ENCODE measurements around the gene ASCC3.

ASCC3 gene

GRCh38 chr6:100879317-100879716 lies 1.8 kb downstream of the ASCC3 start:
- peak overlapping the region; percentile 4; the same call in 1 of the 2 replicates for H3K9ac ChIP-seq (ENCODE audit: low read depth, low read length)
- H3K4me3 ChIP-seq (ENCODE audit: low read depth in 1 of 2, low read length in 2 of 2) = peak overlapping the region; percentile 79 to 93; a peak in 3 of 4 replicates
- H3K9me3 ChIP-seq (ENCODE audit: insufficient read depth, low read length, severe bottlenecking) = no peaks in the 10 kb centered on the region
- H2AFZ ChIP-seq (ENCODE audit: low read depth, low read length) = no peak overlapping the region
- no peak for TF ChIP-seq CTCF (IDR thresholded peaks at IDR 0.05; ENCODE audit: borderline replicate concordance, extremely low read depth, low read length, poor library complexity, severe bottlenecking)
- peak overlapping the region; percentile 67 for H3K4me2 ChIP-seq (ENCODE audit: insufficient read depth, low read length)
- H3K27ac ChIP-seq (ENCODE audit: low read length) = no peak overlapping the region; the same call in 1 of the 2 replicates
- DNase-seq = no peak
- H3K36me3 ChIP-seq (ENCODE audit: insufficient read depth, low read length) = peaks cover 3% of the 10 kb centered on the region
- peaks cover 78% of the 10 kb centered on the region for H3K79me2 ChIP-seq (ENCODE audit: insufficient read depth, low read length)
- no peaks in the 10 kb centered on the region for H3K27me3 ChIP-seq (ENCODE audit: insufficient read depth, low read length, poor library complexity)
- H4K20me1 ChIP-seq (ENCODE audit: insufficient read depth, low read length) = peaks cover 15% of the 10 kb centered on the region; the same call in 1 of the 2 replicates
- no peak for ATAC-seq (ENCODE audit: insufficient read depth, low read depth)
- H3K4me1 ChIP-seq (ENCODE audit: insufficient read depth, low read length) = peaks cover 40% of the 10 kb centered on the region

- Histone ChIP-seq H3K27ac (ENCODE audit: low read length) (no peak overlapping the region), H4K20me1 (ENCODE audit: insufficient read depth, low read length) (peaks cover 23% of the 10 kb centered on the region; the same call in 1 of the 2 replicates), H3K36me3 (ENCODE audit: insufficient read depth, low read length) (peaks cover 8% of the 10 kb centered on the region), H3K4me2 (ENCODE audit: insufficient read depth, low read length) (peak overlapping the region; percentile 67), H3K4me3 (ENCODE audit: low read depth in 1 of 2, low read length in 2 of 2) (peak overlapping the region in 1 of 2 experiments; percentile 17; a peak in 1 of 4 replicates), H3K9ac (ENCODE audit: low read depth, low read length) (no peak overlapping the region), H3K9me3 (ENCODE audit: insufficient read depth, low read length, severe bottlenecking) (no peaks in the 10 kb centered on the region), H3K4me1 (ENCODE audit: insufficient read depth, low read length) (peaks cover 40% of the 10 kb centered on the region), H2AFZ (ENCODE audit: low read depth, low read length) (no peak overlapping the region), H3K79me2 (ENCODE audit: insufficient read depth, low read length) (peaks cover 92% of the 10 kb centered on the region), H3K27me3 (ENCODE audit: insufficient read depth, low read length, poor library complexity) (no peaks in the 10 kb centered on the region)
- TF ChIP-seq EZH2 (IDR thresholded peaks at IDR 0.05; ENCODE audit: borderline replicate concordance, low read depth, low read length, severe bottlenecking) = no peak
- no peak for TF ChIP-seq CTCF (IDR thresholded peaks at IDR 0.05; ENCODE audit: borderline replicate concordance, extremely low read depth, low read length, poor library complexity, severe bottlenecking)
- no peak for ATAC-seq (ENCODE audit: insufficient read depth, low read depth)
- DNase-seq = no peak
Measured at GRCh38 chr6:100877851-100878250, 3.3 kb downstream of the ASCC3 start.

- DNase-seq (no peak), ATAC-seq (ENCODE audit: insufficient read depth, low read depth) (no peak)
- Histone ChIP-seq H3K27ac (ENCODE audit: low read length) (no peak overlapping the region), H3K27me3 (ENCODE audit: insufficient read depth, low read length, poor library complexity) (no peaks in the 10 kb centered on the region), H3K4me3 (ENCODE audit: low read depth in 1 of 2, low read length in 2 of 2) (no peak overlapping the region), H3K4me1 (ENCODE audit: insufficient read depth, low read length) (peaks cover 30% of the 10 kb centered on the region), H3K4me2 (ENCODE audit: insufficient read depth, low read length) (peak overlapping the region; percentile 37; the same call in 1 of the 2 replicates), H3K9ac (ENCODE audit: low read depth, low read length) (no peak overlapping the region), H4K20me1 (ENCODE audit: insufficient read depth, low read length) (peaks cover 34% of the 10 kb centered on the region; the same call in 1 of the 2 replicates), H3K9me3 (ENCODE audit: insufficient read depth, low read length, severe bottlenecking) (no peaks in the 10 kb centered on the region), H3K36me3 (ENCODE audit: insufficient read depth, low read length) (peaks cover 22% of the 10 kb centered on the region), H3K79me2 (ENCODE audit: insufficient read depth, low read length) (peaks cover 99% of the 10 kb centered on the region), H2AFZ (ENCODE audit: low read depth, low read length) (no peak overlapping the region)
- TF ChIP-seq EZH2 (IDR thresholded peaks at IDR 0.05; ENCODE audit: borderline replicate concordance, low read depth, low read length, severe bottlenecking) (no peak), CTCF (IDR thresholded peaks at IDR 0.05; ENCODE audit: borderline replicate concordance, extremely low read depth, low read length, poor library complexity, severe bottlenecking) (no peak)
Measured at GRCh38 chr6:100876251-100876650, 4.9 kb downstream of the ASCC3 start.
